HepG2 (cell line): ENCODE results near the gene DHX16. TPM values are rescaled to one million over a fixed set of nuclear protein-coding genes. Genes with fewer than 3 reads are reported as not detected.

Source experiments
- NFYC ChIP-seq: IDR thresholded peaks from 2 replicates; pipeline ENCODE4 v1.6.1; 2016; ENCODE audit warnings: missing genetic modification reagents, missing compliant biosample characterization
- NRL ChIP-seq: sonication (generic); formaldehyde crosslinking; IDR thresholded peaks from 2 replicates; pipeline ENCODE4 v1.5.0; 2020; ENCODE audit warnings: missing genetic modification reagents, mild to moderate bottlenecking, moderate library complexity, borderline replicate concordance
- PHF8 ChIP-seq: sonication (generic); formaldehyde crosslinking; IDR thresholded peaks from 2 replicates; pipeline ENCODE4 v1.5.0; 2020; ENCODE audit warnings: missing genetic modification reagents
- SALL1 ChIP-seq: sonication (generic); formaldehyde crosslinking; IDR thresholded peaks from 2 replicates; pipeline ENCODE4 v1.8.0; 2022; ENCODE audit warnings: mild to moderate bottlenecking, missing genetic modification reagents
- SOX6 ChIP-seq, 2 experiments: fragments of 450-650 bp in 1 of 2; sonication (generic) in 1 of 2; formaldehyde crosslinking in 1 of 2; IDR thresholded peaks; 2 replicates each; pipeline versions ENCODE4 v1.4.0 to v1.6.1; 2017 to 2020; ENCODE audit warnings: antibody characterized with exemption in 1 of 2, mild to moderate bottlenecking in 1 of 2, missing genetic modification reagents in 1 of 2
- XRCC5 ChIP-seq: fragments of 200-400 bp; formaldehyde crosslinking; optimal IDR thresholded peaks from 2 replicates; pipeline ENCODE3; 2017; ENCODE audit warnings: mild to moderate bottlenecking, low read length
- ZNF143 ChIP-seq: sonication (generic); formaldehyde crosslinking; IDR thresholded peaks from 2 replicates; pipeline ENCODE4 v1.4.0; 2020; ENCODE audit warnings: missing genetic modification reagents
- ZNF674 ChIP-seq: sonication (generic); formaldehyde crosslinking; IDR thresholded peaks from 2 replicates; pipeline ENCODE4 v1.5.0; 2020; ENCODE audit warnings: low read depth, mild to moderate bottlenecking, missing genetic modification reagents
- ZNF724P ChIP-seq: sonication (generic); formaldehyde crosslinking; IDR thresholded peaks from 2 replicates; pipeline ENCODE4 v1.8.0; 2022; ENCODE audit warnings: missing genetic modification reagents, borderline replicate concordance
- ZNF841 ChIP-seq: sonication (generic); formaldehyde crosslinking; IDR thresholded peaks from 2 replicates; pipeline ENCODE4 v1.8.1; 2023; ENCODE audit warnings: missing genetic modification reagents, borderline replicate concordance
- ZSCAN20 ChIP-seq: sonication (generic); formaldehyde crosslinking; IDR thresholded peaks from 2 replicates; pipeline ENCODE4 v1.4.0; 2020; ENCODE audit warnings: missing genetic modification reagents, mild to moderate bottlenecking, borderline replicate concordance
- polyA plus RNA-seq, 8 experiments: library from polyadenylated mRNA; depleted of rRNA in 3 of 8; stranded (reverse) in 7 of 8; unstranded in 1 of 8; fragments of >200 nt; fragmentation: Illumina TruSeq in 4 of 8; extraction: Trizol in 4 of 8; gene quantifications; 2 replicates each; pipeline versions ENCODE4 v1.2.1 to v1.2.3, GENCODE V29; 2011 to 2016; ENCODE audit warnings: low read depth in 4 of 8, missing spikeins in 1 of 8, mixed read lengths in 1 of 8; ENCODE audit not compliant: insufficient read depth in 1 of 8
- total RNA-seq, 5 experiments: library from RNA; depleted of rRNA; stranded (reverse); fragments of >200 nt; fragmentation: Illumina TruSeq; extraction: Trizol; gene quantifications; 2 replicates each; pipeline ENCODE4 v1.2.3, GENCODE V29; 2016; ENCODE audit warnings: low read depth in 1 of 5
- TF ChIP-seq, protein P1 (sequence below): IDR thresholded peaks from 2 replicates; pipeline ENCODE4 v1.6.1; 2016; ENCODE audit warnings: missing biosample characterization, missing genetic modification reagents, low read depth
- TF ChIP-seq, protein P2 (sequence below): sonication (generic); formaldehyde crosslinking; IDR thresholded peaks from 2 replicates; pipeline ENCODE4 v1.4.0; 2020; ENCODE audit warnings: missing genetic modification reagents
- TF ChIP-seq, protein P3 (sequence below): sonication (generic); formaldehyde crosslinking; IDR thresholded peaks from 2 replicates; pipeline ENCODE4 v1.4.0; 2020; ENCODE audit warnings: missing genetic modification reagents
- TF ChIP-seq, protein P4 (sequence below), 2 experiments: fragments of 450-650 bp in 1 of 2; sonication (generic) in 1 of 2; formaldehyde crosslinking; IDR thresholded peaks; 2 replicates each; pipeline versions ENCODE4 v1.5.0 to v1.8.0; 2020 to 2022; ENCODE audit warnings: mild to moderate bottlenecking in 1 of 2, missing genetic modification reagents in 1 of 2
- TF ChIP-seq, protein P5 (sequence below): sonication (generic); formaldehyde crosslinking; IDR thresholded peaks from 2 replicates; pipeline ENCODE4 v1.9.0; 2022; ENCODE audit warnings: low read depth, missing genetic modification reagents

The DHX16 gene
- total and polyA plus RNA-seq, 2 of the 13 experiments (the other 11 are each of a cell fraction or from before 2014, with no cell fraction given), result 57.0 to 58.5 TPM

DNA sequence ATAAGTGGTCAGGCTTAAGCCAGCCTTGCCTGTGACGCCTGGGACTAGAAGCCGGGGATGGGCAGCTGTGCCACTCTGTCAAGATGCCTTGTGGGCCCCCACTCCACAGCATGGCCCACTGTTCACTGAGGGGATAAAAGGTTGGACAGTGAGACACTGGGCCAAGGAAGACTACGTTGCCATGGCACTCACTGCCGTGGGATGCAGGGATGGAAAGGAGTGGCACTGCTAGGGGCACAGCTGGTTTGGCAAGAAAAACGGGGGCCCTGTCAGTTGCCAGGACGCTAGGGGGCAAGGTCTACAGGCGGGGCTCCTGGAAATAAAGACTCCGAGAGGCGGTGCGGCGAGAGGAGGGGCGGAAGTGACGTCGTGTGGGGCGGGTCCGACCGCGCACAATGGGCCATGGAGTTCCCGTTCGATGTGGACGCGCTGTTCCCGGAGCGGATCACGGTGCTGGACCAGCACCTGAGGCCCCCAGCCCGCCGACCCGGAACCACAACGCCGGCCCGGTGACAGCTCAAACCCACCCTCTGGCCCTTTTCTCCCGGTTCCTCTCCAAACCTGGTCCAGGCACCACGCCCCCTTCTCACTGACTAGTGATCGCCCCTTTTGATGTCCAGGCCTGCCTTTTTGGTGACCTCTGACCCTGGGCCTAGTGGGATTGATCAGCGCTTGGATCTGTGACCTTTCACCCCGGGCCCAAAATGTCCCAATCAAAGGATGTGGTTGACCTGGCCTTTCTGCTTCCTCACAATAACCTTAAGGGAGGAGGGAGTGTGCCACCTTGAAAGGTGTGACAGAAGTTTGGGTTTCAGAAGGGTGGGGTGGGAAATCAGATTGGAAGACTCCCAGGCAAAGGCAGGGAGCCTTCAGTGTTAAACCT, 46.1 kb downstream of the DHX16 start, which contains the start of gene ATAT1 (continued):
- TF ChIP-seq, protein P1, sequence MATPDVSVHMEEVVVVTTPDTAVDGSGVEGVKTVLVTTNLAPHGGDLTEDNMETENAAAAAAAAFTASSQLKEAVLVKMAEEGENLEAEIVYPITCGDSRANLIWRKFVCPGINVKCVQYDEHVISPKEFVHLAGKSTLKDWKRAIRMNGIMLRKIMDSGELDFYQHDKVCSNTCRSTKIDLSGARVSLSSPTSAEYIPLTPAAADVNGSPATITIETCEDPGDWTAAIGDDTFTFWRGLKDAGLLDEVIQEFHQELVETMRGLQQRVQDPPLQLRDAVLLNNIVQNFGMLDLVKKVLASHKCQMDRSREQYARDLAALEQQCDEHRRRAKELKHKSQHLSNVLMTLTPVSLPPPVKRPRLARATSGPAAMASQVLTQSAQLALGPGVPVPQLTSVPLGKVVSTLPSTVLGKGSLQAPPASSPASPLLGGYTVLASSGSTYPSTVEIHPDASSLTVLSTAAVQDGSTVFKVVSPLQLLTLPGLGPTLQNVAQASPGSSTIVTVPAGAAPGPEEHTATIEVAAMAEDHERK (CRISPR knock-in tag), result no peak
- TF ChIP-seq, protein P2, sequence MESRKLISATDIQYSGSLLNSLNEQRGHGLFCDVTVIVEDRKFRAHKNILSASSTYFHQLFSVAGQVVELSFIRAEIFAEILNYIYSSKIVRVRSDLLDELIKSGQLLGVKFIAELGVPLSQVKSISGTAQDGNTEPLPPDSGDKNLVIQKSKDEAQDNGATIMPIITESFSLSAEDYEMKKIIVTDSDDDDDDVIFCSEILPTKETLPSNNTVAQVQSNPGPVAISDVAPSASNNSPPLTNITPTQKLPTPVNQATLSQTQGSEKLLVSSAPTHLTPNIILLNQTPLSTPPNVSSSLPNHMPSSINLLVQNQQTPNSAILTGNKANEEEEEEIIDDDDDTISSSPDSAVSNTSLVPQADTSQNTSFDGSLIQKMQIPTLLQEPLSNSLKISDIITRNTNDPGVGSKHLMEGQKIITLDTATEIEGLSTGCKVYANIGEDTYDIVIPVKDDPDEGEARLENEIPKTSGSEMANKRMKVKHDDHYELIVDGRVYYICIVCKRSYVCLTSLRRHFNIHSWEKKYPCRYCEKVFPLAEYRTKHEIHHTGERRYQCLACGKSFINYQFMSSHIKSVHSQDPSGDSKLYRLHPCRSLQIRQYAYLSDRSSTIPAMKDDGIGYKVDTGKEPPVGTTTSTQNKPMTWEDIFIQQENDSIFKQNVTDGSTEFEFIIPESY (CRISPR knock-in tag), result no peak
- TF ChIP-seq SOX6 (IDR thresholded peaks at IDR 0.05), result no peak
- peak; percentile 89 for TF ChIP-seq SOX6 (CRISPR knock-in tag; IDR thresholded peaks at IDR 0.05)
- TF ChIP-seq, protein P3, sequence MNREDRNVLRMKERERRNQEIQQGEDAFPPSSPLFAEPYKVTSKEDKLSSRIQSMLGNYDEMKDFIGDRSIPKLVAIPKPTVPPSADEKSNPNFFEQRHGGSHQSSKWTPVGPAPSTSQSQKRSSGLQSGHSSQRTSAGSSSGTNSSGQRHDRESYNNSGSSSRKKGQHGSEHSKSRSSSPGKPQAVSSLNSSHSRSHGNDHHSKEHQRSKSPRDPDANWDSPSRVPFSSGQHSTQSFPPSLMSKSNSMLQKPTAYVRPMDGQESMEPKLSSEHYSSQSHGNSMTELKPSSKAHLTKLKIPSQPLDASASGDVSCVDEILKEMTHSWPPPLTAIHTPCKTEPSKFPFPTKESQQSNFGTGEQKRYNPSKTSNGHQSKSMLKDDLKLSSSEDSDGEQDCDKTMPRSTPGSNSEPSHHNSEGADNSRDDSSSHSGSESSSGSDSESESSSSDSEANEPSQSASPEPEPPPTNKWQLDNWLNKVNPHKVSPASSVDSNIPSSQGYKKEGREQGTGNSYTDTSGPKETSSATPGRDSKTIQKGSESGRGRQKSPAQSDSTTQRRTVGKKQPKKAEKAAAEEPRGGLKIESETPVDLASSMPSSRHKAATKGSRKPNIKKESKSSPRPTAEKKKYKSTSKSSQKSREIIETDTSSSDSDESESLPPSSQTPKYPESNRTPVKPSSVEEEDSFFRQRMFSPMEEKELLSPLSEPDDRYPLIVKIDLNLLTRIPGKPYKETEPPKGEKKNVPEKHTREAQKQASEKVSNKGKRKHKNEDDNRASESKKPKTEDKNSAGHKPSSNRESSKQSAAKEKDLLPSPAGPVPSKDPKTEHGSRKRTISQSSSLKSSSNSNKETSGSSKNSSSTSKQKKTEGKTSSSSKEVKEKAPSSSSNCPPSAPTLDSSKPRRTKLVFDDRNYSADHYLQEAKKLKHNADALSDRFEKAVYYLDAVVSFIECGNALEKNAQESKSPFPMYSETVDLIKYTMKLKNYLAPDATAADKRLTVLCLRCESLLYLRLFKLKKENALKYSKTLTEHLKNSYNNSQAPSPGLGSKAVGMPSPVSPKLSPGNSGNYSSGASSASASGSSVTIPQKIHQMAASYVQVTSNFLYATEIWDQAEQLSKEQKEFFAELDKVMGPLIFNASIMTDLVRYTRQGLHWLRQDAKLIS, result no peak
- TF ChIP-seq ZNF674, result no peak
- TF ChIP-seq XRCC5, result peak; percentile 96
- TF ChIP-seq NFYC (CRISPR knock-in tag), result no peak; the same call in none of the 2 replicates
- TF ChIP-seq NRL (CRISPR knock-in tag), result peak; percentile 47; the same call in 1 of the 2 replicates
- peak; percentile 94 for TF ChIP-seq PHF8 (CRISPR knock-in tag)
- no peak for TF ChIP-seq ZNF841 (CRISPR knock-in tag)
- no peak for TF ChIP-seq ZSCAN20 (CRISPR knock-in tag)
- TF ChIP-seq, protein P4, sequence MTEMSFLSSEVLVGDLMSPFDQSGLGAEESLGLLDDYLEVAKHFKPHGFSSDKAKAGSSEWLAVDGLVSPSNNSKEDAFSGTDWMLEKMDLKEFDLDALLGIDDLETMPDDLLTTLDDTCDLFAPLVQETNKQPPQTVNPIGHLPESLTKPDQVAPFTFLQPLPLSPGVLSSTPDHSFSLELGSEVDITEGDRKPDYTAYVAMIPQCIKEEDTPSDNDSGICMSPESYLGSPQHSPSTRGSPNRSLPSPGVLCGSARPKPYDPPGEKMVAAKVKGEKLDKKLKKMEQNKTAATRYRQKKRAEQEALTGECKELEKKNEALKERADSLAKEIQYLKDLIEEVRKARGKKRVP (CRISPR knock-in tag; IDR thresholded peaks at IDR 0.05), result no peak
- TF ChIP-seq, protein P5, sequence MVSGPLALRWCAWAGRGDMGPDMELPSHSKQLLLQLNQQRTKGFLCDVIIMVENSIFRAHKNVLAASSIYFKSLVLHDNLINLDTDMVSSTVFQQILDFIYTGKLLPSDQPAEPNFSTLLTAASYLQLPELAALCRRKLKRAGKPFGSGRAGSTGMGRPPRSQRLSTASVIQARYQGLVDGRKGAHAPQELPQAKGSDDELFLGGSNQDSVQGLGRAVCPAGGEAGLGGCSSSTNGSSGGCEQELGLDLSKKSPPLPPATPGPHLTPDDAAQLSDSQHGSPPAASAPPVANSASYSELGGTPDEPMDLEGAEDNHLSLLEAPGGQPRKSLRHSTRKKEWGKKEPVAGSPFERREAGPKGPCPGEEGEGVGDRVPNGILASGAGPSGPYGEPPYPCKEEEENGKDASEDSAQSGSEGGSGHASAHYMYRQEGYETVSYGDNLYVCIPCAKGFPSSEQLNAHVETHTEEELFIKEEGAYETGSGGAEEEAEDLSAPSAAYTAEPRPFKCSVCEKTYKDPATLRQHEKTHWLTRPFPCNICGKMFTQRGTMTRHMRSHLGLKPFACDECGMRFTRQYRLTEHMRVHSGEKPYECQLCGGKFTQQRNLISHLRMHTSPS (CRISPR knock-in tag), result peak; percentile 88
- peak; percentile 34; the same call in 1 of the 2 replicates for TF ChIP-seq ZNF143 (CRISPR knock-in tag)
- TF ChIP-seq SALL1, result peak; percentile 92
- 0 out of 2 replicates have a peak, but pooled peaks have one; percentile 46 for TF ChIP-seq ZNF724P
